ENCODE results near the gene ADCY4.
"Not testable (repeated sequence)": the region's sequence is repeated elsewhere in the genome, so short reads cannot be mapped to it uniquely, and the experiment has no call there.

Gene ADCY4

GRCh38 chr14:24378327-24378726, 43.5 kb upstream of the ADCY4 start:
- no peak for TF ChIP-seq CTCF (IDR thresholded peaks at IDR 0.05; ENCODE audit: low read depth, low read length)

GRCh38 chr14:24377657-24378056, 42.8 kb upstream of the ADCY4 start:
- no peak for TF ChIP-seq CTCF (IDR thresholded peaks at IDR 0.05; ENCODE audit: low read depth, low read length)
- no peak for DNase-seq (ENCODE audit: extremely low read depth, low read depth)

More at GRCh38 chr14:24378327-24378726, 43.5 kb upstream of the ADCY4 start:
- DNase-seq (ENCODE audit: extremely low read depth, low read depth) = no peak

- DNase-seq (ENCODE audit: extremely low read depth, low read depth) = no peak
- no peak for TF ChIP-seq CTCF (IDR thresholded peaks at IDR 0.05; ENCODE audit: low read depth, low read length)
Measured at GRCh38 chr14:24377126-24377525, 42.3 kb upstream of the ADCY4 start.

GRCh38 chr14:24376448-24377070, 41.7 kb upstream of the ADCY4 start:
- no peak for DNase-seq (ENCODE audit: extremely low read depth, low read depth)
- no peak for TF ChIP-seq CTCF (IDR thresholded peaks at IDR 0.05; ENCODE audit: low read depth, low read length)

- no peak for DNase-seq (ENCODE audit: extremely low read depth, low read depth)
- no peak for TF ChIP-seq CTCF (IDR thresholded peaks at IDR 0.05; ENCODE audit: low read depth, low read length)
Measured at GRCh38 chr14:24372701-24373416, 38.0 kb upstream of the ADCY4 start.

- not testable (repeated sequence) for DNase-seq (ENCODE audit: extremely low read depth, low read depth)
Measured at GRCh38 chr14:24371605-24372004, 36.7 kb upstream of the ADCY4 start.

- TF ChIP-seq CTCF (IDR thresholded peaks at IDR 0.05; ENCODE audit: low read depth, low read length) = no peak
- DNase-seq (ENCODE audit: extremely low read depth, low read depth) = no peak
Measured at GRCh38 chr14:24370748-24371147, 35.9 kb upstream of the ADCY4 start.
